Dermis blood vessel endothelial cell (primary cell): ENCODE measurements around the gene TUBB4B. TPM values are rescaled to one million over a fixed set of nuclear protein-coding genes. Genes with fewer than 3 reads are reported as not detected.
A peak's percentile ranks its signal among the peaks of the same experiment; 100 is the strongest.

Experiments used
- DNase-seq: peaks from one replicate; pipeline ENCODE4 v3.0.0; 2010
- total RNA-seq: library from RNA; depleted of rRNA; stranded (reverse); fragments of >200 nt; gene quantifications from 2 replicates; pipeline ENCODE4 v1.2.3, GENCODE V29; 2014

TUBB4B gene
- total RNA-seq, 1 donor from 2014 or later: 128 TPM

GRCh38 chr9:137273095-137273490 is 32.0 kb downstream of the TUBB4B start:
- DNase-seq: no peak

- no peak for DNase-seq
Observed at GRCh38 chr9:137273611-137274320, 32.7 kb downstream of the TUBB4B start.

- no peak for DNase-seq
Observed at GRCh38 chr9:137275203-137275587, 34.1 kb downstream of the TUBB4B start.

GRCh38 chr9:137275588-137276472 is 34.7 kb downstream of the TUBB4B start:
- DNase-seq: no peak

GRCh38 chr9:137276473-137277328 is 35.6 kb downstream of the TUBB4B start:
- peak; percentile 61 for DNase-seq

GRCh38 chr9:137277329-137278041 is 36.4 kb downstream of the TUBB4B start, which contains the start of gene TOR4A:
Gene TOR4A, plus strand, starts transcription at chr9:137277726. Its CDS starts 964 bp downstream, at chr9:137278690.
- peak; percentile 95 for DNase-seq

GRCh38 chr9:137278061-137278701 is 37.1 kb downstream of the TUBB4B start:
- DNase-seq: peak; percentile 48

GRCh38 chr9:137278721-137279711 is 37.9 kb downstream of the TUBB4B start:
- no peak for DNase-seq

- no peak for DNase-seq
Observed at GRCh38 chr9:137279741-137280473, 38.8 kb downstream of the TUBB4B start.

GRCh38 chr9:137280474-137281344 is 39.6 kb downstream of the TUBB4B start:
- peak; percentile 65 for DNase-seq

GRCh38 chr9:137281345-137282116 is 40.4 kb downstream of the TUBB4B start:
- no peak for DNase-seq

GRCh38 chr9:137286975-137287383 is 45.9 kb downstream of the TUBB4B start:
- peak; percentile 92 for DNase-seq

- no peak for DNase-seq
Observed at GRCh38 chr9:137293094-137293481, 52.0 kb downstream of the TUBB4B start.
